ENCODE results near the gene ZNF444. TPM values are rescaled to one million over a fixed set of nuclear protein-coding genes. Genes with fewer than 3 reads are reported as not detected.

ZNF444 gene
- total RNA-seq (2022; extraction: Qiagen RNA extraction; ENCODE audit: low read depth) = 18.3 to 27.3 TPM (median 27.1 TPM) in 5 replicates

DNA sequence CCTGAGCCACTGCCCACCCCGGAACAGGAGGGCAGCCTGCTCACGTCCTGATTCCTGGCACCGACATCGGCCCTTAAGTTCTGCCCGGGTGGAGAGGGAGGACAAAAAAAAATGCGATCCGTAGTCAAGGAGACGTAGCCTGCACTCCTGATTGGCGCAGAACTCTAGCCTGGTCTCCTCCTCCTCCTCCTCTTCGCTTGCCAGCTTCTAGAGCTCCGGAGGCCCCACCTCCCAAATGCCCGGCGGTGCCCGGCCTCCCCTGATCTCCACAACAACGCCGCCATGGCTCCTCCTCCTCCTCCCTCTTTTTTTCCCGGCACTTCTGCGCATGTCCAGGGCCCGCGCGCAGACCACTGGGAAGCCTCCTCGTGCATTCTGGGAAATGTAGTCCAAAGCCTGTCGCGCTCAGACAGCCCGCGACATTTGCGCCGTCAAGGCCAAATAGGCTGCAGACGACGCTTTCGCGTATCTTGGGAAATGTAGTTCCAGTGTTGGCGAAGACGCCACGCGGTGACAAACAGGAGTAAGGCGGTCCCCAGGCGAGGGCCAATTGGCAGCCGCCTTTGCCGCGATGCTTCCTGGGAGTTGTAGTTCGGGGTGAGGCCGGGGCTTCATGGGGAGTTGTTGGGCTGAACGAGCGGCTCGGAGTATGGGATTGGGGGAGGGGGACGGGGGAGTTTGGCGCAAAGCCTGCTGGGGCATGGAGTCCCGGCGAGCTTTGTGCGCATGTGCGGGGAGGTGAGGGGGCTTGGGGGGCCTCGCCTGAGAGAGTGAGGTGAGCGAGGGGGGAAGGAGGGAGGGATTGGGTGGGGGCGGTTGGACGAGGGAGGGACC, at the start of gene ZNF444:
ZNF444 (plus strand) TSS at position 705 of the 834 bp plus-strand sequence. CDS start 5,625 bp downstream, outside the sequence.

DNA sequence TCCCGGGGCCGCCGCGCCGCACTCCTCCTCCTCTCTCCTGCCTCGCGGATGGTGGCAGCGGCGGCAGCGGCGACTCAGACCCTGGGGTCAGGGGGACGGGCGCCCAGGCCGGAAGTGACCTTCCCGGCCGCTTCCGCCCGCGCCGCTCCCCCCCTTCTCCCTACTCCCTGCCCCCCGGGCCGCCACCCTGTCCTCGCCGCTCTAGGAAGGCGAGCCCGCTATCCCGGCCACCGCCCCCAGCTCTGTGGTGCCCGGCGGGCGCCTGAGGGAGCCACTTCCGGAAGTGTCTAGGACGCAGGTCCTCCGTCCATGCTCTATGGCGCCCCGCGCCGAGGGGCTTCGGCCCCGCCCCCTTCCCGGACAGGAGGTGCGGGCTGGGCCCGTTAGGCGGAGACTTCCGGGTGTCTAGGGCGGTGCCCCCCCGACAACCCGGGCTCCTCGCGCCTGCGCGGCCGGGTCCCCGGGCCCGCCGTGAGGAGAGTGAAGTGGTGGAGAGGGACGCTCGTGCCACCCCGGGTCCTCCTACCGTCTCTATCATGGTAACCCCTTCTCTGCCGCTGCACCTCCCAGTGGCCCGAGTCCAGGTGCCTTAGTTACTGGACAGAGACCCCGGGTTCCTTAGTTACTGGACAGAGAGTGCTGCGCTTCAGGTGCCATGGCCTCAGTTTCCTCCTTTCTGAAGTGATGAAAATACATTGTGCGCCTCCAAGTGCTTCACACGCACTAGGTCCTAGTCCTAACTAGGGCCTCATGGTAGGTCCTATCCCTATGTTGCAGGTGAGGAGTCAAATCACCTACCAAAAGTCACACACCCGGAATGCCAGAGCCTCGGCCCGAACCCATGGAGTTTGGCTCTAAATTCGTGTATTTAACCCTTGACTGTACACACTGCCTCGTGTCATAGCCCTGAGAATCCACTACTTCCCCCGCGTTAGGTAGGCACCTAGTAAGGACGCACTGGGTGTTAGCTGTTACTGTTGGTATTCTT, 19.6 kb upstream of the ZNF444 start, which contains the start of gene ZNF787:
ZNF787 (minus strand) TSS at position 116 of the 988 bp plus-strand sequence. CDS start 18,078 bp downstream, outside the sequence.

DNA sequence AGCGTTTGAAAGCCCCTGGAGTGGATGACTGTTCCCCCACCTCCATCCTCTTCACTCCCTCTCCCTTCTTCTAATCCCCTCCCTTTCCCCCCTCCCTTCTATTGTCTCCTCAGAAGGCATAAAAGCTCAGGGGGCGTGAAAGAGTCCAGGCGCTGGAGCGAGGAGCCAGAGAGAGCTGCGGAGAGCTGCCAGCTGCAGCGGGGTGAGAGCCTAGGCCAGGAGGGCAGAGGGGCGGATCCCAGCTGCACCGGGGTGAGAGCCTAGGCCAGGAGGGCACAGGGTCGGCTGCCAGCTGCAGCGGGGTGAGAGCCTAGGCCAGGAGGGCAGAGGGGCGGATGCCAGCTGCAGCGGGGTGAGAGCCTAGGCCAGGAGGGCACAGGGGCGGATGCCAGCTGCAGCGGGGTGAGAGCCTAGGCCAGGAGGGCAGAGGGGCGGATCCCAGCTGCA, 34.8 kb downstream of the ZNF444 start, which contains the start of gene GALP:
GALP (plus strand) TSS at position 148 of the 447 bp plus-strand sequence. CDS start 1,101 bp downstream, outside the sequence.

DNA sequence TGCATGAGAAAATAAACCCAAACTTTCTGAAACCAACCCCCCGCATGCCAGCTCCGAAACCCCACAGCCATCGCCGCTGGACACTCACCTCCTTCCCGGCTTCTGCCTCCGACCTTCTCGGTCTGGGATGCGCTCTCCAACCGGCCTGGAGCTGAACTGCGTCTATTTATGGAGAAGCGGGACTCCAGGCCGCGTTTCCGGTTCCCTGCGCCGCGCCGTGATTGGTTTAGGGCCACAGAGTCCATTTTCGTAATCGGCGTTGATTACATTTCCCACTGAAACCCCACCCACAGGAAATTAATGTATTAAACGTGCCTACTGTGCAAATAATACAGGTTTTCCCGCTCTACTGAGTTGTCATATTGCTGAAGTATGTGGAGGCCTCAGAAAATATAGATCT, 56.6 kb downstream of the ZNF444 start, which contains the start of gene ZSCAN5B:
ZSCAN5B (minus strand) TSS at position 138 of the 400 bp plus-strand sequence. CDS start 4,731 bp downstream, outside the sequence.

DNA sequence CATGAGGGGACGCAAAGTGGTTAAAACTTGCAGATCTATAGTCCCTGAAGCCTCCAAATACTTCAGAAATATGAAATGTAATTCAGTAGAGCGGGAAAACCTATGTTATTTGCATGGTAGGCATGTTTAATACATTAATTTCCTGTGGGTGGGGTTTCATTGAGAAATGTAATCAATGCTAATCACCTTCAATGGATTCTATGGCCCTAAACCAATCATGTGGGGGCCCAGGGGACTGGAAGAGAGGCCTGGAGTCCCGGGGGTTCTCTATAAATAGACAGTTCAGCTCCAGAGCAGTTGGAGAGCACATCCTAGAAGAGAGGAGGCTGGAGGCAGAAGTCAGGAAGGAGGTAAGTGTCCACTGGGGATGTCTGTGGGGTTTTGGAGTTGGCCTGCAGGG, 60.9 kb downstream of the ZNF444 start, which contains the start of gene ZSCAN5C:
ZSCAN5C (plus strand) TSS at position 301 of the 400 bp plus-strand sequence. CDS start 3,641 bp downstream, outside the sequence.

Other genes starting within 250 kb of the ZNF444 start
- not detected in 5 replicates for gene NLRP13, start 209.0 kb upstream of the ZNF444 start, total RNA-seq (2022; extraction: Qiagen RNA extraction; ENCODE audit: low read depth)
- not detected in 5 replicates for gene NLRP8, start 193.5 kb upstream of the ZNF444 start, total RNA-seq (2022; extraction: Qiagen RNA extraction; ENCODE audit: low read depth)
- 0.03 to 0.09 TPM (median 0.05 TPM) in 4 of 5 replicates, not detected in the other for gene NLRP5, start 154.5 kb upstream of the ZNF444 start, total RNA-seq (2022; extraction: Qiagen RNA extraction; ENCODE audit: low read depth)
- gene ZNF787, start 20.0 kb upstream of the ZNF444 start, total RNA-seq (2022; extraction: Qiagen RNA extraction; ENCODE audit: low read depth) = 28.9 to 51.6 TPM (median 45.0 TPM) in 5 replicates
- gene GALP, start 34.7 kb downstream of the ZNF444 start, total RNA-seq (2022; extraction: Qiagen RNA extraction; ENCODE audit: low read depth) = not detected in 5 replicates
- not detected in 5 replicates for gene ZSCAN5B, start 56.5 kb downstream of the ZNF444 start, total RNA-seq (2022; extraction: Qiagen RNA extraction; ENCODE audit: low read depth)
- gene ZSCAN5C, start 61.0 kb downstream of the ZNF444 start, total RNA-seq (2022; extraction: Qiagen RNA extraction; ENCODE audit: low read depth) = not detected in 5 replicates
- not detected in 5 replicates for gene EDDM13, start 131.5 kb downstream of the ZNF444 start, total RNA-seq (2022; extraction: Qiagen RNA extraction; ENCODE audit: low read depth)
- gene ZSCAN5A, start 173.6 kb downstream of the ZNF444 start, total RNA-seq (2022; extraction: Qiagen RNA extraction; ENCODE audit: low read depth) = 6.9 to 9.8 TPM (median 8.0 TPM) in 5 replicates

Data from A549 treated with GW870086 at 1 μM for 4 hours (cell line).